ENCODE results near the gene CLEC3A. TPM values are rescaled to one million over a fixed set of nuclear protein-coding genes. Genes with fewer than 3 reads are reported as not detected.

Gene CLEC3A
- total RNA-seq, 1 donor, result not detected

GRCh38 chr16:78060295-78060694 lies 37.9 kb downstream of the CLEC3A start:
- H3K27me3 ChIP-seq (ENCODE audit: insufficient read depth, low read length), result no peaks in the 10 kb centered on the region
- no peaks in the 10 kb centered on the region for H3K4me1 ChIP-seq (ENCODE audit: insufficient read depth, low read length)
- no peak overlapping the region for H3K4me3 ChIP-seq (ENCODE audit: low read length)
- no peaks in the 10 kb centered on the region for H3K9me3 ChIP-seq (ENCODE audit: low read depth, low read length)

GRCh38 chr16:78060809-78061208 lies 38.5 kb downstream of the CLEC3A start:
- no peak overlapping the region for H3K4me3 ChIP-seq (ENCODE audit: low read length)
- H3K4me1 ChIP-seq (ENCODE audit: insufficient read depth, low read length), result no peaks in the 10 kb centered on the region
- no peaks in the 10 kb centered on the region for H3K27me3 ChIP-seq (ENCODE audit: insufficient read depth, low read length)
- no peaks in the 10 kb centered on the region for H3K9me3 ChIP-seq (ENCODE audit: low read depth, low read length)

- no peak overlapping the region for H3K4me3 ChIP-seq (ENCODE audit: low read length)
- H3K4me1 ChIP-seq (ENCODE audit: insufficient read depth, low read length), result no peaks in the 10 kb centered on the region
- H3K9me3 ChIP-seq (ENCODE audit: low read depth, low read length), result no peaks in the 10 kb centered on the region
- H3K27me3 ChIP-seq (ENCODE audit: insufficient read depth, low read length), result no peaks in the 10 kb centered on the region
Observed at GRCh38 chr16:78065319-78065718, 43.0 kb downstream of the CLEC3A start.

GRCh38 chr16:78069913-78070312 lies 47.6 kb downstream of the CLEC3A start:
- Histone ChIP-seq H3K4me1 (ENCODE audit: insufficient read depth, low read length) (no peaks in the 10 kb centered on the region), H3K9me3 (ENCODE audit: low read depth, low read length) (no peaks in the 10 kb centered on the region), H3K27me3 (ENCODE audit: insufficient read depth, low read length) (no peaks in the 10 kb centered on the region), H3K4me3 (ENCODE audit: low read length) (no peak overlapping the region)

GRCh38 chr16:78072275-78072674 lies 49.9 kb downstream of the CLEC3A start:
- Histone ChIP-seq H3K27me3 (ENCODE audit: insufficient read depth, low read length) (no peaks in the 10 kb centered on the region), H3K4me3 (ENCODE audit: low read length) (no peak overlapping the region), H3K4me1 (ENCODE audit: insufficient read depth, low read length) (no peaks in the 10 kb centered on the region), H3K9me3 (ENCODE audit: low read depth, low read length) (no peaks in the 10 kb centered on the region)

GRCh38 chr16:78075800-78076199 lies 53.5 kb downstream of the CLEC3A start:
- H3K4me1 ChIP-seq (ENCODE audit: insufficient read depth, low read length), result no peaks in the 10 kb centered on the region
- H3K4me3 ChIP-seq (ENCODE audit: low read length), result no peak overlapping the region
- H3K27me3 ChIP-seq (ENCODE audit: insufficient read depth, low read length), result peaks cover 9% of the 10 kb centered on the region
- no peaks in the 10 kb centered on the region for H3K9me3 ChIP-seq (ENCODE audit: low read depth, low read length)

GRCh38 chr16:78081341-78081740 lies 59.0 kb downstream of the CLEC3A start:
- no peaks in the 10 kb centered on the region for H3K9me3 ChIP-seq (ENCODE audit: low read depth, low read length)
- no peaks in the 10 kb centered on the region for H3K4me1 ChIP-seq (ENCODE audit: insufficient read depth, low read length)
- peaks cover 9% of the 10 kb centered on the region for H3K27me3 ChIP-seq (ENCODE audit: insufficient read depth, low read length)
- H3K4me3 ChIP-seq (ENCODE audit: low read length), result no peak overlapping the region

Other genes with a start within 250 kb of the CLEC3A start
- gene VAT1L, start 234.0 kb upstream of the CLEC3A start, total RNA-seq, result 0.10 TPM
- gene WWOX, start 77.1 kb downstream of the CLEC3A start, total RNA-seq, result 22.7 TPM

Data from mononuclear cell (primary cell).